CD4-positive, alpha-beta T cell treated with Interleukin-2 at 100 ng/mL for 4 hours (primary cell): Measurements from ENCODE around the gene CTXN3.

Experiments
- DNase-seq: peaks from one replicate; pipeline ENCODE4 v3.0.0-alpha.2; 2020; ENCODE audit warnings: low spot score

CTXN3 gene

GRCh38 chr5:127649018-127649439 is at the start of gene CTXN3:
CTXN3 (plus strand) TSS chr5:127649082; CDS start chr5:127657522, 8,440 bp downstream.
- no peak for DNase-seq

- DNase-seq: no peak
These were observed 49.6 kb upstream of the CTXN3 start for GRCh38 chr5:127599320-127599719.

GRCh38 chr5:127599847-127600246 is 49.0 kb upstream of the CTXN3 start:
- DNase-seq: no peak

- DNase-seq: no peak
These were observed 47.8 kb upstream of the CTXN3 start for GRCh38 chr5:127601111-127601510.

- DNase-seq: no peak
These were observed 47.3 kb upstream of the CTXN3 start for GRCh38 chr5:127601601-127602000.

- DNase-seq: no peak
These were observed 46.4 kb upstream of the CTXN3 start for GRCh38 chr5:127602481-127602880.

- DNase-seq: no peak
These were observed 45.7 kb upstream of the CTXN3 start for GRCh38 chr5:127602896-127603844.

- DNase-seq: no peak
These were observed 40.7 kb upstream of the CTXN3 start for GRCh38 chr5:127608077-127608660.

- no peak for DNase-seq
These were observed 39.9 kb upstream of the CTXN3 start for GRCh38 chr5:127609011-127609410.

- no peak for DNase-seq
These were observed 38.9 kb upstream of the CTXN3 start for GRCh38 chr5:127609957-127610356.

GRCh38 chr5:127612441-127613141 is 36.3 kb upstream of the CTXN3 start:
- DNase-seq: no peak

- no peak for DNase-seq
These were observed 33.0 kb upstream of the CTXN3 start for GRCh38 chr5:127615916-127616315.

- DNase-seq: no peak
These were observed 28.9 kb upstream of the CTXN3 start for GRCh38 chr5:127619908-127620479.

- no peak for DNase-seq
These were observed 27.1 kb upstream of the CTXN3 start for GRCh38 chr5:127621601-127622325.

- DNase-seq: no peak
These were observed 14.9 kb upstream of the CTXN3 start for GRCh38 chr5:127634007-127634406.

- no peak for DNase-seq
These were observed 9.1 kb upstream of the CTXN3 start for GRCh38 chr5:127639828-127640227.

GRCh38 chr5:127642949-127643348 is 5.9 kb upstream of the CTXN3 start:
- DNase-seq: no peak

- DNase-seq: no peak
These were observed 5.3 kb upstream of the CTXN3 start for GRCh38 chr5:127643607-127644006.

- no peak for DNase-seq
These were observed 3.6 kb upstream of the CTXN3 start for GRCh38 chr5:127645300-127645726.

- no peak for DNase-seq
These were observed 1.4 kb upstream of the CTXN3 start for GRCh38 chr5:127647361-127647958.

GRCh38 chr5:127650022-127650421 is 1.1 kb downstream of the CTXN3 start:
- DNase-seq: no peak
